ENCODE data around the gene EPHA1. TPM values are rescaled to one million over a fixed set of nuclear protein-coding genes. Genes with fewer than 3 reads are reported as not detected.

The EPHA1 gene
- total RNA-seq, 1 experiment from 2014 or later: 0.39 TPM

DNA sequence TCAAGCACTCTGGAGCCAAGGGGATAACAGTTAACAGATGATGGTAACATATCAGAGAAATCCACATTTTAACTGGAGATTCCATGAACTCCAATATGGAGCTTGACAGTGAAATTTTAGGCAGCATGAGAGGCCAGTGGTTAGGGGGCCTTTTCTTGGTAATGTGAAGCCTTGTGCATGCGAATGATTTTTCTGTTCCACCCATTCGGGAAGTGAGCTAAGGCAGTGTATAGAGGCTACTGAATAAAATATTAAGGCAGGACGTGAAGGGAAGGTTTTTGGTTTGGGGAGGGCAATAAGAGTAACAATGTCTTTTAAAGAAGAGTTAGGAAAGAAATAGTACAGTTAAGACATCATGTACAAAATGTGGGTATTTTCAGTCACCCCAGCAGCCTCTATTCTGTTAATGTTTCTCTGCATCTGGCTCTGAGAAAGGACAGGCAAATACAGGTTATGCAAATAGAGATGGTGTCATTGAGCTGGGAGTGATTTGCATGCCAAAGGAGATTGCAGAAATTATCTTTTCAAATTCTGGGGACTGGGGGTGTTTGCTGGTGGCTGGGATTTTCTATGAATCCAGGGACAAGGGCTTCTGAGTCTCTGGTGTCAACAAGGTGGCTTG, 27.8 kb upstream of the EPHA1 start:
- in situ Hi-C loops (cut with HindIII; ENCODE audit: low pct_unique_long_range_greater_than_20kb, low sequenced_read_pairs): no loop called here
- ChIA-PET POLR2A (no interaction called here), CTCF (no interaction called here)
- H3K4me3 ChIP-seq (ENCODE audit: low read depth in 2 of 2, low read length in 2 of 2): no peak overlapping the region
- no TSS peak for BruUV-seq (replicated peaks)
- peaks cover 15% of the 10 kb centered on the region for H3K27me3 ChIP-seq (ENCODE audit: control insufficient read depth, insufficient read depth, low read length)
- TF ChIP-seq SIN3A (IDR thresholded peaks at IDR 0.05; ENCODE audit: borderline replicate concordance, insufficient read depth, low read depth, low read length): no peak
- no peak for TF ChIP-seq TCF7L2 (IDR thresholded peaks at IDR 0.05; ENCODE audit: low read depth, low read length)
- TF ChIP-seq, protein P1, sequence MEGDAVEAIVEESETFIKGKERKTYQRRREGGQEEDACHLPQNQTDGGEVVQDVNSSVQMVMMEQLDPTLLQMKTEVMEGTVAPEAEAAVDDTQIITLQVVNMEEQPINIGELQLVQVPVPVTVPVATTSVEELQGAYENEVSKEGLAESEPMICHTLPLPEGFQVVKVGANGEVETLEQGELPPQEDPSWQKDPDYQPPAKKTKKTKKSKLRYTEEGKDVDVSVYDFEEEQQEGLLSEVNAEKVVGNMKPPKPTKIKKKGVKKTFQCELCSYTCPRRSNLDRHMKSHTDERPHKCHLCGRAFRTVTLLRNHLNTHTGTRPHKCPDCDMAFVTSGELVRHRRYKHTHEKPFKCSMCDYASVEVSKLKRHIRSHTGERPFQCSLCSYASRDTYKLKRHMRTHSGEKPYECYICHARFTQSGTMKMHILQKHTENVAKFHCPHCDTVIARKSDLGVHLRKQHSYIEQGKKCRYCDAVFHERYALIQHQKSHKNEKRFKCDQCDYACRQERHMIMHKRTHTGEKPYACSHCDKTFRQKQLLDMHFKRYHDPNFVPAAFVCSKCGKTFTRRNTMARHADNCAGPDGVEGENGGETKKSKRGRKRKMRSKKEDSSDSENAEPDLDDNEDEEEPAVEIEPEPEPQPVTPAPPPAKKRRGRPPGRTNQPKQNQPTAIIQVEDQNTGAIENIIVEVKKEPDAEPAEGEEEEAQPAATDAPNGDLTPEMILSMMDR (IDR thresholded peaks at IDR 0.05): no peak
- TF ChIP-seq, protein P2, sequence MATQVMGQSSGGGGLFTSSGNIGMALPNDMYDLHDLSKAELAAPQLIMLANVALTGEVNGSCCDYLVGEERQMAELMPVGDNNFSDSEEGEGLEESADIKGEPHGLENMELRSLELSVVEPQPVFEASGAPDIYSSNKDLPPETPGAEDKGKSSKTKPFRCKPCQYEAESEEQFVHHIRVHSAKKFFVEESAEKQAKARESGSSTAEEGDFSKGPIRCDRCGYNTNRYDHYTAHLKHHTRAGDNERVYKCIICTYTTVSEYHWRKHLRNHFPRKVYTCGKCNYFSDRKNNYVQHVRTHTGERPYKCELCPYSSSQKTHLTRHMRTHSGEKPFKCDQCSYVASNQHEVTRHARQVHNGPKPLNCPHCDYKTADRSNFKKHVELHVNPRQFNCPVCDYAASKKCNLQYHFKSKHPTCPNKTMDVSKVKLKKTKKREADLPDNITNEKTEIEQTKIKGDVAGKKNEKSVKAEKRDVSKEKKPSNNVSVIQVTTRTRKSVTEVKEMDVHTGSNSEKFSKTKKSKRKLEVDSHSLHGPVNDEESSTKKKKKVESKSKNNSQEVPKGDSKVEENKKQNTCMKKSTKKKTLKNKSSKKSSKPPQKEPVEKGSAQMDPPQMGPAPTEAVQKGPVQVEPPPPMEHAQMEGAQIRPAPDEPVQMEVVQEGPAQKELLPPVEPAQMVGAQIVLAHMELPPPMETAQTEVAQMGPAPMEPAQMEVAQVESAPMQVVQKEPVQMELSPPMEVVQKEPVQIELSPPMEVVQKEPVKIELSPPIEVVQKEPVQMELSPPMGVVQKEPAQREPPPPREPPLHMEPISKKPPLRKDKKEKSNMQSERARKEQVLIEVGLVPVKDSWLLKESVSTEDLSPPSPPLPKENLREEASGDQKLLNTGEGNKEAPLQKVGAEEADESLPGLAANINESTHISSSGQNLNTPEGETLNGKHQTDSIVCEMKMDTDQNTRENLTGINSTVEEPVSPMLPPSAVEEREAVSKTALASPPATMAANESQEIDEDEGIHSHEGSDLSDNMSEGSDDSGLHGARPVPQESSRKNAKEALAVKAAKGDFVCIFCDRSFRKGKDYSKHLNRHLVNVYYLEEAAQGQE (IDR thresholded peaks at IDR 0.05; ENCODE audit: insufficient read depth in 1 of 2, low read depth in 2 of 2, low read length in 1 of 2): no peak
- TF ChIP-seq POLR2AphosphoS5 (IDR thresholded peaks at IDR 0.05; ENCODE audit: low read depth, low read length): no peak
- no peaks in the 10 kb centered on the region for H3K4me1 ChIP-seq (ENCODE audit: control insufficient read depth, insufficient read depth, low read length)
- ATAC-seq (no peak), DNase-seq (ENCODE audit: low read depth, low spot score) (no peak)
- H3K27ac ChIP-seq (ENCODE audit: low read length): no peak overlapping the region
- intact Hi-C loops (cut with micrococcal nuclease; ENCODE audit: unreplicated experiment): no loop called here
- no peaks in the 10 kb centered on the region for H3K36me3 ChIP-seq (ENCODE audit: control insufficient read depth, insufficient read depth, low read length)
- H3K9me3 ChIP-seq (ENCODE audit: control insufficient read depth, insufficient read depth, low read depth, low read length): no peaks in the 10 kb centered on the region

DNA sequence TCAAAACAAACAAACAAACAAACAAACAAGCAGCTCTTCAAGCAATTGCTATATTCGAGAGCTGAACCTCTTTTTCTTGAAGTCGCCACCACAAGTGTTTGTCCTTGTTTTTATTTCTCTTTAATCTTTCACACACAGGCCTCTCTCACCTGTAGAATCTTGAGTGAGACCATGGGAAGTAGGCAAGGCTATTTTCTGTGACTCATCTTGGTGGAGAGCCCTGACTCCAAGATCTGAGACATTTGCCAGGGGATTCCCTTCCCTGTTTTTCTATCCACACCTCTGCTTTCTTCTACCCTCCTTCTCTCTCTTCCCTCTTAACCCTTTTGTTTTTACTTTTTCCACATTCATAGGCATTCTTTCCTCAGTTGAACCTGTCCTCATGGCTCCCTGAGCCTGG, 26.6 kb upstream of the EPHA1 start:
- Histone ChIP-seq H3K27me3 (ENCODE audit: control insufficient read depth, insufficient read depth, low read length) (peaks cover 15% of the 10 kb centered on the region), H3K9me3 (ENCODE audit: control insufficient read depth, insufficient read depth, low read depth, low read length) (no peaks in the 10 kb centered on the region), H3K4me3 (ENCODE audit: low read depth in 2 of 2, low read length in 2 of 2) (no peak overlapping the region), H3K36me3 (ENCODE audit: control insufficient read depth, insufficient read depth, low read length) (no peaks in the 10 kb centered on the region), H3K4me1 (ENCODE audit: control insufficient read depth, insufficient read depth, low read length) (no peaks in the 10 kb centered on the region), H3K27ac (ENCODE audit: low read length) (no peak overlapping the region)
- ATAC-seq: no peak
- ChIA-PET POLR2A (no interaction called here), CTCF (no interaction called here)
- TF ChIP-seq POLR2AphosphoS5 (IDR thresholded peaks at IDR 0.05; ENCODE audit: low read depth, low read length): no peak
- no peak for TF ChIP-seq SIN3A (IDR thresholded peaks at IDR 0.05; ENCODE audit: borderline replicate concordance, insufficient read depth, low read depth, low read length)
- intact Hi-C loops (cut with micrococcal nuclease; ENCODE audit: unreplicated experiment): no loop called here
- DNase-seq (ENCODE audit: low read depth, low spot score): no peak
- BruUV-seq (replicated peaks): no TSS peak
- in situ Hi-C loops (cut with HindIII; ENCODE audit: low pct_unique_long_range_greater_than_20kb, low sequenced_read_pairs): no loop called here

DNA sequence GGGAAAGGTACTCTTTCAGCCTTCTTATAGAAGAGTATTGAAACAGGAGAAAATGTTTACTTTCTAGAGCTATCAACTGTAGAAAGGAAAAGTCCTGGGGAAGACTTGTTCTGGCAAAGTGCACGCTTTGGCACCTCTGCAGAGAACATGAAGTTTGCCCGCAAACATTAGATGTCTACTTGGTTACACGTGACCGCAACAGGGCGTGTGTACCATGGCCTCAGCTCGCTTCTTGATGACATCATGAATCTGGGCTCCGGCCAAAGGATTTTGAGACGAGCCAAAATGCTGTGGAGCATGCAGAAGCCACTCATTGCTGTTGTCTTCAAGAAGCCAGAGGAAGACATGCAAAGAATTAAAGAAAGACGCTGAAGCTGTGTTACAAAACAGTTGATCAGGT, 26.0 kb upstream of the EPHA1 start:
- CTCF ChIA-PET: interaction anchor here (0.6 kb wide), 1 partner anchor 55 kb away, joined by 8 read pairs; no protein-coding TSS in a partner anchor
- H3K27ac ChIP-seq (ENCODE audit: low read length): no peak overlapping the region

More for the DNA sequence above, 26.0 kb upstream of the EPHA1 start:
- H3K4me1 ChIP-seq (ENCODE audit: control insufficient read depth, insufficient read depth, low read length): no peaks in the 10 kb centered on the region
- POLR2A ChIA-PET: no interaction called here
- H3K4me3 ChIP-seq (ENCODE audit: low read depth in 2 of 2, low read length in 2 of 2): no peak overlapping the region
- intact Hi-C loops (cut with micrococcal nuclease; ENCODE audit: unreplicated experiment) (no loop called here), in situ Hi-C loops (cut with HindIII; ENCODE audit: low pct_unique_long_range_greater_than_20kb, low sequenced_read_pairs) (no loop called here)
- no peaks in the 10 kb centered on the region for H3K9me3 ChIP-seq (ENCODE audit: control insufficient read depth, insufficient read depth, low read depth, low read length)
- H3K27me3 ChIP-seq (ENCODE audit: control insufficient read depth, insufficient read depth, low read length): peaks cover 15% of the 10 kb centered on the region
- no TSS peak for BruUV-seq (replicated peaks)
- DNase-seq (ENCODE audit: low read depth, low spot score) (no peak), ATAC-seq (no peak)
- no peak for TF ChIP-seq POLR2AphosphoS5 (IDR thresholded peaks at IDR 0.05; ENCODE audit: low read depth, low read length)
- no peak for TF ChIP-seq TCF7L2 (IDR thresholded peaks at IDR 0.05; ENCODE audit: low read depth, low read length)
- no peak for TF ChIP-seq SIN3A (IDR thresholded peaks at IDR 0.05; ENCODE audit: borderline replicate concordance, insufficient read depth, low read depth, low read length)
- TF ChIP-seq, protein P2 (IDR thresholded peaks at IDR 0.05; ENCODE audit: insufficient read depth in 1 of 2, low read depth in 2 of 2, low read length in 1 of 2): no peak
- TF ChIP-seq, protein P1 (IDR thresholded peaks at IDR 0.05): no peak
- H3K36me3 ChIP-seq (ENCODE audit: control insufficient read depth, insufficient read depth, low read length): no peaks in the 10 kb centered on the region

Data from Panc1 (cell line).